Trophoblast cell (in vitro differentiated cells and primary cell): ENCODE results near the gene C12orf60.

ENCODE experiments used
- DNase-seq, 2 donors: peaks; one replicate each; pipeline ENCODE4 v3.0.0-alpha.2; 2016
- H2AFZ ChIP-seq: 2 replicates; pipeline ENCODE4 v1.6.1; 2013; ENCODE audit warnings: low read length, moderate library complexity, mild to moderate bottlenecking; ENCODE audit not compliant: insufficient read depth, poor library complexity
- H2AK5ac ChIP-seq: 2 replicates; pipeline ENCODE4 v1.6.1; 2013; ENCODE audit warnings: mild to moderate bottlenecking, low read length
- H2BK120ac ChIP-seq: 2 replicates; pipeline ENCODE4 v1.6.1; 2013; ENCODE audit warnings: low read length, mild to moderate bottlenecking, moderate library complexity; ENCODE audit not compliant: insufficient read depth, poor library complexity
- H2BK12ac ChIP-seq: 2 replicates; pipeline ENCODE4 v1.6.1; 2013; ENCODE audit warnings: mild to moderate bottlenecking, low read length, moderate library complexity
- H2BK5ac ChIP-seq: 2 replicates; pipeline ENCODE4 v1.6.1; 2013; ENCODE audit warnings: low read length, low read depth, moderate library complexity, mild to moderate bottlenecking; ENCODE audit not compliant: poor library complexity
- H3K14ac ChIP-seq: 2 replicates; pipeline ENCODE4 v1.6.1; 2013; ENCODE audit warnings: mild to moderate bottlenecking, low read length
- H3K18ac ChIP-seq: 2 replicates; pipeline ENCODE4 v1.6.1; 2013; ENCODE audit warnings: mild to moderate bottlenecking, low read length
- H3K23ac ChIP-seq: 2 replicates; pipeline ENCODE4 v1.6.1; 2013; ENCODE audit warnings: low read length
- H3K27ac ChIP-seq: 2 replicates; pipeline ENCODE4 v1.5.1; 2013; ENCODE audit warnings: low read depth, mild to moderate bottlenecking, inconsistent platforms, low read length, moderate library complexity
- H3K27me3 ChIP-seq: 2 replicates; pipeline ENCODE4 v1.6.1; 2013; ENCODE audit warnings: inconsistent platforms, mild to moderate bottlenecking, low read length, moderate library complexity; ENCODE audit not compliant: insufficient read depth
- H3K36me3 ChIP-seq, 2 experiments: 1 replicate in 1 of 2; 2 replicates in 1 of 2; pipeline ENCODE4 v1.6.1; 2013; ENCODE audit warnings: low read length in 2 of 2, mild to moderate bottlenecking in 2 of 2, moderate library complexity in 1 of 2; ENCODE audit not compliant: insufficient read depth in 2 of 2, control insufficient read depth in 1 of 2
- H3K4ac ChIP-seq: 2 replicates; pipeline ENCODE4 v1.6.1; 2013; ENCODE audit warnings: low read depth, mild to moderate bottlenecking, low read length, moderate library complexity
- H3K4me1 ChIP-seq, 2 experiments: 1 replicate in 1 of 2; 2 replicates in 1 of 2; pipeline ENCODE4 v1.6.1; 2013; ENCODE audit warnings: low read length in 2 of 2, mild to moderate bottlenecking in 2 of 2, moderate library complexity in 1 of 2; ENCODE audit not compliant: insufficient read depth in 2 of 2, control insufficient read depth in 1 of 2
- H3K4me2 ChIP-seq: 2 replicates; pipeline ENCODE4 v1.6.1; 2013; ENCODE audit warnings: inconsistent platforms, mild to moderate bottlenecking, low read length, moderate library complexity
- H3K4me3 ChIP-seq: 2 replicates; pipeline ENCODE4 v1.5.1; 2013; ENCODE audit warnings: mild to moderate bottlenecking, low read depth, low read length, inconsistent platforms
- H3K79me1 ChIP-seq: one replicate; pipeline ENCODE4 v1.6.1; 2013; ENCODE audit warnings: low read length
- H3K79me2 ChIP-seq: 2 replicates; pipeline ENCODE4 v1.6.1; 2013; ENCODE audit warnings: low read length, mild to moderate bottlenecking; ENCODE audit not compliant: control insufficient read depth, insufficient read depth, poor library complexity
- H3K9ac ChIP-seq: 2 replicates; pipeline ENCODE4 v1.6.1; 2013; ENCODE audit warnings: mild to moderate bottlenecking, low read length
- H3K9me3 ChIP-seq: 2 replicates; pipeline ENCODE4 v1.6.1; 2013; ENCODE audit warnings: low read depth, mild to moderate bottlenecking, control low read depth, inconsistent platforms, low read length; ENCODE audit not compliant: insufficient read depth
- H4K12ac ChIP-seq: 2 replicates; pipeline ENCODE4 v1.6.1; 2013; ENCODE audit warnings: low read depth, mild to moderate bottlenecking, low read length, moderate library complexity
- H4K8ac ChIP-seq: 2 replicates; pipeline ENCODE4 v1.6.1; 2013; ENCODE audit warnings: low read depth, mild to moderate bottlenecking, low read length, moderate library complexity
- H4K91ac ChIP-seq: one replicate; pipeline ENCODE4 v1.6.1; 2013; ENCODE audit warnings: low read depth, mild to moderate bottlenecking, low read length, moderate library complexity
- WGBS: extraction: QIAGEN DNeasy Blood & Tissue Kit; methylation state at CpG from one replicate; pipeline ENCODE4 v1.1.7; 2013; ENCODE audit warnings: missing lambda C conversion rate; ENCODE audit not compliant: insufficient read length, insufficient coverage; ENCODE audit errors: extremely low coverage; 5-methylcytosine and 5-hydroxymethylcytosine counted together

Gene C12orf60

DNA sequence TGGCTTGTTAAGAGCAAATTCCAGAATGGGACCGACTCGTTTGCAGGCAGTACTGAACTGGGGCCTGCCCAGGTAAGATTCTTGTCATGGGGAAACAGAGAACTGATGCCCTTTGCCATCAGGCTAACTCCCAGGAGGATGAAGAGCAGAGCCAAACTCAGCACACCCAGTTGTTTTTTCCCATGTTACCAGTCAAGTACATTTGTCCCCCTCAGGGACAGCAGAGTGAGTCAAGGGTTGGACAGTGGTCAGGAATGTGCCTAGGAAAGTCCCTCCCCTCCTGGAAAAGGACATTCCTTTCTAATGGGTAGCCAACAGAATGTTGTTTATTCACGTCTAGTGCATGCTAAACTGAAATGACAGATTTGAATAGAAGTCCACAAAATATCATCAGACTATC is 38.3 kb downstream of the C12orf60 start:
- H3K27ac ChIP-seq, result peak overlapping the region; percentile 56
- H2BK120ac ChIP-seq, result peak overlapping the region; percentile 3
- H3K9me3 ChIP-seq, result no peaks in the 10 kb centered on the region
- H2BK5ac ChIP-seq, result peak overlapping the region; percentile 42
- H4K91ac ChIP-seq, result no peak overlapping the region
- H3K23ac ChIP-seq, result no peak overlapping the region
- no peak overlapping the region for H2AK5ac ChIP-seq
- no peak overlapping the region for H4K12ac ChIP-seq
- H2AFZ ChIP-seq, result no peak overlapping the region
- peaks cover 2% of the 10 kb centered on the region for H3K79me2 ChIP-seq
- H3K4ac ChIP-seq, result peak overlapping the region; percentile 30
- WGBS, result no CpG with 5 or more reads among the region's 3 CpGs
- H3K4me2 ChIP-seq, result peak overlapping the region; percentile 45
- H3K27me3 ChIP-seq, result no peaks in the 10 kb centered on the region
- H3K14ac ChIP-seq, result no peak overlapping the region
- peaks cover 3 to 13% of the 10 kb centered on the region in 2 experiments for H3K4me1 ChIP-seq
- H3K36me3 ChIP-seq, result no peaks in the 10 kb centered on the region
- no peak overlapping the region for H3K18ac ChIP-seq
- H3K9ac ChIP-seq, result no peak overlapping the region
- peak; percentile 79 to 92 for DNase-seq
- H4K8ac ChIP-seq, result no peak overlapping the region
- peak overlapping the region; percentile 25 for H2BK12ac ChIP-seq
- H3K4me3 ChIP-seq, result no peak overlapping the region
- H3K79me1 ChIP-seq, result peaks cover 11% of the 10 kb centered on the region

DNA sequence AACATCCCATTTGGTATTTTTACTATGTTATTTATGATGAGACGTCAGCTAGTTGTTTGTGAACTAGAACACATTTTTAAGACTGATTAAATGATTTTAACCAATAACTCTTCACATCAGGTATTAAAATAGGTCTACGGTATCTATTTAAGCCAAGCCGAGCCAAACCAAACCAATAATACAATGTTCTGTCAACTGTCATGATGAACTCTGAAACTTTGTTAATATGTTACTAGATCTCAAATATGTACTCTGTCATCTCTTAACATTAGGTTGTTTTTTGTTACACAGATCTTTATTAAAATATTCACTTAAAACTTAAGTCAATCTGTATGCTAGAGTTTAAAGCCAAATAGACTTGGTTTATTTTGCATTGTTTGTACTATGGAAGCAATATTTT is 38.8 kb downstream of the C12orf60 start:
- Histone ChIP-seq H2BK120ac (no peak overlapping the region), H2BK5ac (no peak overlapping the region), H3K27ac (no peak overlapping the region), H2BK12ac (no peak overlapping the region), H3K9ac (no peak overlapping the region), H3K4ac (no peak overlapping the region), H2AK5ac (no peak overlapping the region), H3K18ac (no peak overlapping the region), H2AFZ (no peak overlapping the region), H3K36me3 (no peaks in the 10 kb centered on the region), H4K12ac (no peak overlapping the region), H3K4me3 (no peak overlapping the region), H3K4me2 (no peak overlapping the region), H4K8ac (no peak overlapping the region), H3K27me3 (no peaks in the 10 kb centered on the region), H3K79me2 (peaks cover 2% of the 10 kb centered on the region), H3K14ac (no peak overlapping the region), H3K79me1 (peaks cover 11% of the 10 kb centered on the region), H4K91ac (no peak overlapping the region), H3K9me3 (no peaks in the 10 kb centered on the region), H3K4me1 (peaks cover 3 to 12% of the 10 kb centered on the region in 2 experiments), H3K23ac (no peak overlapping the region)
- no CpG with 5 or more reads among the region's 3 CpGs for WGBS
- DNase-seq, result no peak

DNA sequence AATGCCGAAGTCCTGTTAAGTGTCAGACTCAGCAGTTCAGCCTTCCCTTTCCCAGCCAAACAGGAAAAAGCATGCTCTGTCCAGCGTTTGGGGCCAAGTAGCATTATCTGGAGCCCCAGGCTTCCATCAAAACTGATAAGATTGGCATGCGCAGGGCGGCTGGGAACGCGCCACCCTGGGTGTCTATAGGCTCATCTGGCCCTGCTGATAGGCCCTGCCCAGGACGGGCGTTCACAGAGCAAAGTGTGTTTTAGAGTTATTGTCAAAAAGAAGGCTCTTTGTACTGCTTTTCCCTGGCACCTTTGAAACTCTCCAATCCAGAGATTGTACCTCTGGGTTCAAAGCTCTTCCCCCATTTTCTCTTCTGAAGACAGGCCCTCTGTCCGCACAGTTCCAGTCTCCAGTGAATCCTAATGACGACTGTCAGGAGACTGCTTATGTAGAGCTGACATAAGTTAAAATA is 40.0 kb downstream of the C12orf60 start, which contains the start of gene ART4:
ART4 (minus strand) TSS at position 102 of the 463 bp plus-strand sequence. CDS start 413 bp downstream, outside the sequence.
- no peaks in the 10 kb centered on the region for H3K9me3 ChIP-seq
- no peak within 1 kb of the TSS for H3K23ac ChIP-seq
- H3K36me3 ChIP-seq, result no peaks in the 10 kb centered on the region
- H3K27ac ChIP-seq, result peak within 1 kb of the TSS; percentile 72
- no peak within 1 kb of the TSS for H3K9ac ChIP-seq
- peak within 1 kb of the TSS; percentile 88 for H3K18ac ChIP-seq
- H4K12ac ChIP-seq, result peak within 1 kb of the TSS; percentile 66
- peaks cover 13% of the 10 kb centered on the region for H3K79me1 ChIP-seq
- DNase-seq, result peak; percentile 72 to 84
- no peak within 1 kb of the TSS for H3K4me3 ChIP-seq
- H2BK5ac ChIP-seq, result peak within 1 kb of the TSS; percentile 92
- H2BK12ac ChIP-seq, result peak within 1 kb of the TSS; percentile 88
- H3K4me1 ChIP-seq, result peaks cover 2 to 14% of the 10 kb centered on the region in 2 experiments
- H2AK5ac ChIP-seq, result peak within 1 kb of the TSS; percentile 96
- no peaks in the 10 kb centered on the region for H3K27me3 ChIP-seq
- H4K91ac ChIP-seq, result peak within 1 kb of the TSS; percentile 96
- H3K4me2 ChIP-seq, result peak within 1 kb of the TSS; percentile 19
- H3K14ac ChIP-seq, result peak within 1 kb of the TSS; percentile 98
- peak within 1 kb of the TSS; percentile 17 for H2AFZ ChIP-seq
- WGBS, result no CpG with 5 or more reads among the region's 10 CpGs
- H2BK120ac ChIP-seq, result peak within 1 kb of the TSS; percentile 98
- no peak within 1 kb of the TSS for H3K4ac ChIP-seq
- peak within 1 kb of the TSS; percentile 74 for H4K8ac ChIP-seq
- peaks cover 4% of the 10 kb centered on the region for H3K79me2 ChIP-seq

DNA sequence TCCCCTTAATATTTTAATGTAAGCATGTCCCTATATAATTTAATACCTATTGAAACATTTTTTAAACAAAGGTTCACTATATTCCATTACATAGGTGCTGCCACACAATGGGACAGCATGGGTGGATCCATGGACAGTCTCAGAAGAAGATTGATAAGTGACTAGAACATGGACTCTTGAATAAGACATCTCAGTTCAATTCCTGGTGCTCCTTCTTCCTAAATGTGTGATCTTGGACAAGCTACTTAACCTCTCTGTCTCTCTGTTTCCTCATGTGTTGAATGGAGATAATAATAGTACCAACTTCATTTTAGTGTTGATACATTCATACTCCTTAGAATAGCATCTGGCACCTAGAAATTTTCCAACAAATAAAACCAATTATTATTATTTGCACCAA is 40.9 kb downstream of the C12orf60 start:
- Histone ChIP-seq H3K27me3 (no peaks in the 10 kb centered on the region), H3K14ac (no peak overlapping the region), H3K79me1 (peaks cover 17% of the 10 kb centered on the region), H3K4me1 (peaks cover 2 to 14% of the 10 kb centered on the region in 2 experiments), H3K4me3 (no peak overlapping the region), H3K27ac (no peak overlapping the region), H3K36me3 (no peaks in the 10 kb centered on the region), H3K18ac (no peak overlapping the region), H3K4ac (no peak overlapping the region), H2BK120ac (no peak overlapping the region), H4K12ac (no peak overlapping the region), H3K9me3 (no peaks in the 10 kb centered on the region), H2AK5ac (no peak overlapping the region), H2BK12ac (no peak overlapping the region), H3K9ac (no peak overlapping the region), H4K8ac (no peak overlapping the region), H2AFZ (no peak overlapping the region), H2BK5ac (no peak overlapping the region), H3K4me2 (no peak overlapping the region), H4K91ac (no peak overlapping the region), H3K23ac (no peak overlapping the region), H3K79me2 (peaks cover 4% of the 10 kb centered on the region)
- no peak for DNase-seq
